ENCODE measurements around the gene HACD1.

The HACD1 gene
- 0.24 to 1.8 (median 0.55) reads per million in 4 donors for total RNA-seq

- DNase-seq: peak; percentile 17 to 47 (median 35)
These were observed at the start of gene HACD1 for GRCh38 chr10:17617031-17617911. Gene HACD1, minus strand, starts transcription at chr10:17617374. Its CDS starts 35 bp downstream, at chr10:17617339.

GRCh38 chr10:17665747-17666146 is 48.6 kb upstream of the HACD1 start:
- DNase-seq: no peak

DNA sequence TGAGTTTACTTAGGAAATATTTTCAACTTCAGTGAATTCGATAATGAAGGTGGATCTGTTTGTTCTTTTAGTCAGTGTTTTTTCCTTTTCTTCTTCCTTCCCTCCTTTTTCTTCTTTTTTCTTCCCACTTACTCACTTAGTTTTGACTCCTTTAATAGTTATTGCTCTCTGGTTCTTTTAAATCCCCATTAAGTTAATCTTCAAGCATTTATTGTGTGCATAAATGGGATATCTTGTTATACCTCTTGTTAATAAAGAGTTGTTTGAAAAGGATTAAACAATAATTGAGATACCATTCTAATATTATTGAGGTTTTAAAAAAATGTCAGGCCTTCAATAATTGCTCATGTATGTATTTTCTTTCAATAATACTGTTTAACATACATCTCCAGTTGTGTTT is 46.3 kb upstream of the HACD1 start:
- DNase-seq: no peak

DNA sequence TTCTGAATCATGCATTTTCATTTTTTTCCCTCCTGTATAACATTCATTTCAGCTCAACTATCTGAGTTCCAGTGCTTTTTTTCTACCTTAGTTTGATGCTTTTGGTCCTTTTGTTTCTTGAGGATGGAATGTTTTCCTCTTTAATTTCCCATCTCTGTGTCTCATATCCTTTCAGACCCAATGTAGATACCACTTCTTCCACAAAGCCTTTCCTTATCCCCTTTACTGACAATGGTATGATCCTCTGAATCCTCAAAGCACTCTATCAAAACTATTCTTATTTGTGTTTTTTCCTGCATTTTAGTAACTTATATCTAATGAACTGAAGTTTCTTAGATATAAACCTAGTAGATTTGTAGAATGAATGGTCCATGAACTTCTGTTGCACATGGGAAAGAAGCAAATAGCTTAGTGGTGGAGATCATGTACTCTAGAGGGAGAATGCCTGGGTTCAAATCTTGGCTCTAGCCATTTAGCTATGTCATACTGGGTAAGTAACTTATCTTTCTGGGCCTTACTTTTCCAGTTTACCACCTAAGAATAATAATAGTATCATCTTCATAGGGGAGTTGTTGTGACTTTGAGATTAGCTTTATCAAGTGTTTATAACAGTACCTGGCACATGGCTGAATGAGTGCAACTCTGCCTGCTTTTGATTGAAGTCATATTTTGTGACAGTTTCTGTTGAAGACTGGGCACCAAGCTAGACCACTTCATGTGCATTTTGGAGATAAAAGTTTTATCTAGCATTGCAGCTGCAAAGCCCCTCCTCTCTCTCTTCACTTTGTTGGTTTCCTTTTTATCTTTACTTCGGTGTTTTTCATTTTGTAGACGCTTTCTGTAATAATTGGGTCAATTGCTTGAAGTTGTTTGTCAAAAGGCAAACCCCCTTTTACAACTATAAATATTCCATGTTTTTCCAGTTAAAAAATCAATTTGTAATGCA is 45.3 kb upstream of the HACD1 start:
- DNase-seq: no peak

- no peak for DNase-seq
These were observed 44.3 kb upstream of the HACD1 start for GRCh38 chr10:17661510-17661909.

- DNase-seq: no peak
These were observed 43.7 kb upstream of the HACD1 start for GRCh38 chr10:17660921-17661320.

DNA sequence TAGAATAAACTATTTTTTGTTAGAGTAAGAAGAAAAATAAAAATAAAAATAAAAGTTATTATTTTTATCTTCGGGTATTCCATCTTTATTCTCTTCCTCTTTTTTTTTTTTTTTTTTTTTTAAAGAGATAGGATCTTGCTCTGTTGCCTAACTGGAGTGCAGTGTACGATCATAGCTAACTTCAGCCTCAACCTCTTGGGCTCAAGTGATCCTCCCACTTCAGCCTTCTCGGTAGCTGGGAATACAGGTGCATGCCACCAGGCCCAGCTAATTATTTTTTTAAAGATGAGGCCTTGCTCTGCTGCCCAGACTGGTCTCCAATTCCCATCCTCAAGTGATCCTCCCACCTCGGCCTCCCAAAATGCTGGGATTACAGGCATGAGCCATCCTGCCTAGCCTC is 42.2 kb upstream of the HACD1 start:
- no peak for DNase-seq

- no peak for DNase-seq
These were observed 39.9 kb upstream of the HACD1 start for GRCh38 chr10:17657103-17657500.

DNA sequence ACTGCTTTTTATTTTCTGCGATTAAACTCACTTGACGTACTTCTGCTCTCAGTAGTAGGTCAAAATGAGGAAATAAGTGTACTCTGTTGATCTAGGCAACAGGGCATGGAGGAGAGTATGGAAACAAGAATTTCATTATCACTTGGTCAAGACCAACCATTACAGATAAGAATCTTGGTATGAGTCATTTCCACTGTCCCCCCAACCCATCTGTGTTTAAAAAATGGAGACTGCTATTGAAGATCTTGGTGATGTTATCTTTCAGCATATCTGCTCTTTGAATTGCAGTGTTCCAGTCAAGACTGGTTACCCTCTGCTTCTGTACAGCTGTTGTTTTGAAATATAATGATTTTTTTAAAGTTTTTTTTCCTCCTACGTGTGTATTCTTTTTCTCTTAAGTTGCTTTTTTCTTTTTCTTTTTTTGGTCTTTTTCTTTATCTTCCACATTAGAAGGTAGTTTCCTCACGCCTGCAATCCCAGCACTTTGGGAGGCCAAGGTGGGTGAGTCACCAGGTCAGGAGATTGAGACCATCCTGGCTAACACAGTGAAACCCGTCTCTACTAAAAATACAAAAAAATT is 38.5 kb upstream of the HACD1 start:
- DNase-seq: peak in 1 of 5 donors; percentile 35

GRCh38 chr10:17655009-17655408 is 37.8 kb upstream of the HACD1 start:
- DNase-seq: no peak

- DNase-seq: no peak
These were observed 35.4 kb upstream of the HACD1 start for GRCh38 chr10:17652585-17652984.

DNA sequence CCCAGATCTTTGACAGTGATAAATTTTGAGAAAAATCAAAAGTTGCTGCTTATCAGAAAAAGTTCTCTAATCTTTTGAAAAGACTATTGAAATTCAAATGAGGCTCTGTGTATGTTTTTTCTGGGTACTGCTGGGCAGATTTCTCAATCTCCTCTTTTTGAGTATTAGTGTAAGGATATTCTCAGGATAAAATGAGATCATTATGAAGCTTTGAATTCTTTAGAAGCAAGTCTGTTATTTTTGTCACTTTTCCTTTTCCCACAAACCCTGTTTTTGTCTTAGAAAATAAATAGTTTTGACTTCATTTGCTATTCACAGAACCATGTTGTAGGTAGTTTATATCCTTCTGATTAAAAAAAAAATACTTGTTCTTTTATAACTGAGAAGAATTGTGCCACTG is 34.7 kb upstream of the HACD1 start:
- no peak for DNase-seq

GRCh38 chr10:17650416-17650815 is 33.2 kb upstream of the HACD1 start:
- no peak for DNase-seq

- no peak for DNase-seq
These were observed 32.7 kb upstream of the HACD1 start for GRCh38 chr10:17649836-17650235.

DNA sequence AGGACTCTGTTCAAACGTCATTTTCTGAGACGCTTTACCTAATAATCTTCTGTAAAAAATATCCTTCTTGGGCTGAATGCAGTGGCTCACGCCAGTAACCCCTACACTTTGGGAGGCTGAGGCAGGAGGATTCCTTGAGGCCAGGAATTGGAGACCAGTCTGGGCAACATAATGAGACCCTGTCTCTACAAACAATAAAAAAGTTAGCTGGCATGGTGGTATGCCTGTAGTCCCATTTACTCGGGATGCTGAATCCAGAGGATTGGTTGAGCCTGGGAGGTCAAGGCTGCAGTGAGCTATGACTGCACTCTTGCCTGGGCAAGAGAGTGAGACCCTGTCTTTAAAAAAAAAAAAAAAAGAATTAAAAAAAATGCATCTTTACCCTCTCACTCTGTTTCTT is 31.9 kb upstream of the HACD1 start:
- DNase-seq: no peak

GRCh38 chr10:17648243-17649035 is 31.3 kb upstream of the HACD1 start:
- peak in 4 of 5 donors; percentile 12 to 71 (median 28) for DNase-seq

DNA sequence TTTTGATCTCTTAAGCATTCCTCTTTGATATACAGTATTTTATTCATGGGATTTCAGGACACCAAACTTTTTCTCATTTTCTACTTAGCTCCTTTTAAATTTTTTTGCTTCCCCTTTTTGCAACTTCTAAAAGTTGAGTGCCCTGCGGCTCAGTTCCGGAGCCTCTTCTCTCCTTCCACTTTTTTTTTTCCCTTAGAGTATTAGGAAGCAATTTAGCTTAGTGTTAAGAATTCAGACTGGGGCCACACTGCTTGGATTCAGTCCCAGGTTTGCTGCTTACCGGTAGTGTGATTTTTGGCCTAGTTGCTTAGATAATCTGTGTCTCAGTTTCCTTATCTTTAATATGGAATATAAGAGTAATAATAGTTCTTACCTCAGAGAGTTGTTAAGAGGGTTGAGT is 30.2 kb upstream of the HACD1 start:
- DNase-seq: no peak

DNA sequence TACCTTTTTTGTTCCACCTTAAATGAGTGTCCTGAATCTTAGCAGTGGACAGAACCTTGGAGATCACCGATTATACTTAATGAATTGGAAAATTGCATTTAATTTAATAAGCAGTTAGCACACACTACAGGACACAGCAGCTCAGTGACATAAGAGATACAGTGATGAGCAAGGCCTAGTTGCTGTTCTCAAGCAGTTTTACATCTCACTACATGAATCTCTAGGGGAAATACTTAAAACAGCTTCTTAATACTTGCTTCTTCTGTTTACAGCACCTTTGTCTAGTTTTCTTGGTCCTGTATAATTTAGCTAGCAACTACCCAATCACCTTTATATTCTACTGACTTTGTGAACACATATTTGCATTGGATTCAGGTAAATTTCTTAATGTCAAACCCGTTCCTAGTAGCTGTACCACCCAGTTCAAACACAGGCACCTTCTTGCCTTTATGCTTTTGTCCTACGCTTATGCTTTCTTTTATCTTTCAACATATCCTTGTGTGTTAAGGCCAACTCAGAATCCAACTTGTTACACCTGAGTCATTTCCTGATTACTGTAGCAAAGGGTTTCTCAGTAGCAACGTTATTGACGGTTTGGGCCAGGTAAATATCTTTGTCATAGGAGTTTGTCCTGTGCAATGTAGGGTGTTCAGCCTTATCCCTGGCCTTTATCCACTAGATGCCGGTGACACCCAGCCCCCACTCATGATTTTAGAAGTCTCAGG is 28.6 kb upstream of the HACD1 start:
- DNase-seq: peak in 1 of 5 donors; percentile 79

- no peak for DNase-seq
These were observed 27.3 kb upstream of the HACD1 start for GRCh38 chr10:17644485-17644943.

DNA sequence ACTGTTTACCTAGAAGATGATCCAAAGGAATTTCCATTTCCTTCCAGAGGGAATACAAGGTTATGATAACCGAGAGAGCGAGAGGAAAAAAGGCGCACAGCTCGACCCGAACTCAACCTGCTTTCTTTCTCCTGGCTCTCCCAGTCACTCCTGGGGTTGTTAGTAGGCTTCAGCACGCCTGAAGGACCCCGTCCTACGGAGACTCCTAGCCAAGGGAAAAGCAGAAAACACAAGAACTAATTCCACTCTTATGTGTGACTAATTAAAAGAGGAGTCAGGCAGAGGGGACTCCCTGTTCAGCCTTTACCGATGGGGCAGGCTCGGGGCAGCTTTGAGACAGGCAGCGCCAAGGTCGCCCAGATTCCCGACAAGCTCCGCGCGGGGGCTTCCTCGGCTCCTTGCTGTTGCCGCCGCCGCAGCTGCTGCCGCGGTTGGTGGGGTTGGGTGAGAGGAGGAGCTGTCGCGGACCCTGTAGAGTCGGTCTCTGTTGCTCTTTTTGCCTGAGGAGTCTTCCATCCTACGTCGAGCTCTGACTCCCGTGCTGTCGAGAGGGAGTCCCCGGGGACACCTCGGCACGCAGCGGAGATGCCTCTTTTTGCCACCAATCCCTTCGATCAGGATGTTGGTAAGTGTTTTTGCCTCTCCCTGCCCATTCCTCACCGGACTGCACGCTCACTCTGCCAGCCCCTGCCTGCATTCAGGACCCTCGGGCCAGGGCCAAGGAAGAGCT is 26.7 kb upstream of the HACD1 start, which contains the start of gene STAM:
STAM (plus strand) TSS at position 397 of the 730 bp plus-strand sequence; CDS start at position 586, 189 bp downstream.
- DNase-seq: peak; percentile 87 to 94 (median 90)

Measured in T-helper 1 cell (primary cell).